HG03565 (cell line): ENCODE results near the gene ACSL1.

ENCODE experiments used
- ATAC-seq: cut with Tn5 transposase; IDR thresholded peaks from one replicate; pipeline ENCODE4 v1.9.1; 2021; ENCODE audit warnings: mild to moderate bottlenecking, moderate library complexity; ENCODE audit not compliant: unreplicated experiment

The ACSL1 gene

DNA sequence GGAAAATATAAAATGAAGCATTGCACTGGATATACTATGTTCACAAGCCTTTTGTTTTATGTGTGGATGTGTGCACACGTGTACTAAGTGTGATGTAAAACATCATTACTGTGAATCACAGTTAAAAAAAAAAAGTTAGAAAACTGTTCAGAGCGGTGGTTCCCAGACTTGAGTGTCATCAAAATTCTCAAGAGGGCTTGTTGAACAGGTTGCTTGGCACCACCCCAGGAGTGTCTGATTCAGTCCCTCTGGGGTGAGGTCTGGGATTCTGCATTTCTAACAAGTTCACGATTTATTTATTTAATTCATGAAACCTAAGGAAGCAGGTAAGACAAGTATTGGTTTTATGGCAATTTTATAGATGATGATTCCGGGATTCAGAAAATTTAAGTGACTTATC lies 93.6 kb downstream of the ACSL1 start:
- no peak for ATAC-seq

DNA sequence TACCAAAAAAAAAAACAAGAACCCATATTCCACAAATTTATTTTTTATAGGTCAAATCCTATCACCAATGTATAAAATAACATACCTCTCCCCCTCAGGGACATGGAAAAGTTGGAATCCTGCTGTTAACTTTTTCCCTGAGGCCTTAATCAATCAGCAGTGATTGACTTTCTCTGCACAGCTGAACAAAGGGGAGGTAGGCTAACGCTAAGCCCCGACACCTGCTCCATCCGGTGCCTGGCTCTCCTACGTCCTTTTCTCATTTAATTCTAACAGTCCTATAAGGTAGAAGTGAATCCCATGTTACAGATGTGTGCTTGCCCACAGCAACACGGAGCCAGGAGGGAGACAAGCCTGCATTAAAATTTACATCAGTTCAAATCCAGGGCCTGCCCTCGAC lies 94.7 kb downstream of the ACSL1 start:
- no peak for ATAC-seq

GRCh38 chr4:184729946-184730345 lies 95.8 kb downstream of the ACSL1 start:
- ATAC-seq: no peak

DNA sequence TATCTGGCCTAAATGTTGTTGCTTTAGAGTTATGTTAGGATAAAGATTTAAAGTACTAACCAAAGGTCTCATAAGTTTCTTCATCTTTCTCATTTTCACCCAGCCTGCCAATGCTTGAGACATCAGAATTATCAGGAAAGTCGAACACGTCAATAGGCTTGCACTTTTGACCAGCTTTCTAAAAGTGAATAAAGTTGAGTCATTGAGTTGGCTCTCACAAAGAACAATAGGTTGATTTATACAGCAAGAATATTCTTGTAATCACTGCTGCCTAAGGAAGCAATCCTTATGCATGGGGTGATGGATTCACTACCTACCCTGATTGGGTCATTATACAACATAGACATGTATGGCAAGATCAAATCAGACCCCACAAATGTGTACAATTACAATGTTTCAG lies 96.9 kb downstream of the ACSL1 start:
- ATAC-seq: no peak

DNA sequence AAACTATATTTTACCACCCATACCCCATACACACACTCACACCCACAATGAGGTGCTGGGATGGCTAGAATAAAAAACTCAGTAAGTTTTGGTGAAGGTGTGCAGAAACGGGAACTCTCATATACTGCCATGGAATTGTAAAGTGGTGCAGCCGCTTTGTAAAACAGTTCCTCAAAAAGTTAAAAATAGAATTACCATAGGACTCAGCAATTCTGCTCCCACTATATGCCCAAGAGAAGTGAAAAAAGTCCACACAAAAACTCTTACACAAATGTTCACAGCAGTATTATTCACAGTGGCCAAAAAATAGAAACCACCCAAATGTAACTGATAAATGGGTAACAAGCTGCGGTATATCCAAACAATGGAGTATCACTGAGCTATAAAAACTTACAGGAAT lies 98.3 kb downstream of the ACSL1 start:
- no peak for ATAC-seq

DNA sequence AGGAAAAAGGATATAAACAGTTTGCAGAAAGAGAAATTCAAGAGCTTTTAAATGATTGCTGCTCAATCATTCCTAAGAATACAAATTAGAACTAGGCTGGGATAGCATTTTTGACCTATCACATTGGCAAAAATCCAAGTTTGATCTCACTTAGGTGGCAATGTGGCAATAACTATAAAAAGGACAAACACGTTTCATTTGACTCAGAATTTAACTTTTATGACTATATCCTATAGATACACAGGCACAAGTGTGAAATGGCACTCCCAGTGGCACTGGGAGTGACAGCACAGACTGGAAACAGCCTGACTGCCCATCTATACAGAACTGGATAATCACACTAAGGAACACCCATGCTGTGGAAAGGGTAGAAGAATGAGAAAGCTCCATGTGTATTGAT lies 103.0 kb downstream of the ACSL1 start:
- ATAC-seq: no peak

DNA sequence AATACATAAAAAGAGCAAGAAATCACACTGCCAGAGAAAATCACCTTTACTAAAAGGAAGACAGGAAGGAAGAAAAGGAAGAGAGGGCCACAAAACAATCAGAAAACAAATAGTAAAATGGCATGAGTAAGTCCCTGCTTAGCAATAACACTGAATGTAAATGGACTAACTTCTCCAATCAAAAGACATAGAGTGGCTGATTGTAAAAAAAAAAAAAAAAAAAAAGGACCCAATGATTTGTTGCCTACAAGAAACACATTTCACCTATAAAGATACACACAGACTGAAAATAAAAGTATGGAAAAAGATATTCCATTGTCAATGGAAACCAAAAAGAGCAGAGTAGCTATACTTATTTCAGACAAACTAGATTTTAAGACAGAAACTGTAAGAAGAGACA lies 104.5 kb downstream of the ACSL1 start:
- no peak for ATAC-seq

DNA sequence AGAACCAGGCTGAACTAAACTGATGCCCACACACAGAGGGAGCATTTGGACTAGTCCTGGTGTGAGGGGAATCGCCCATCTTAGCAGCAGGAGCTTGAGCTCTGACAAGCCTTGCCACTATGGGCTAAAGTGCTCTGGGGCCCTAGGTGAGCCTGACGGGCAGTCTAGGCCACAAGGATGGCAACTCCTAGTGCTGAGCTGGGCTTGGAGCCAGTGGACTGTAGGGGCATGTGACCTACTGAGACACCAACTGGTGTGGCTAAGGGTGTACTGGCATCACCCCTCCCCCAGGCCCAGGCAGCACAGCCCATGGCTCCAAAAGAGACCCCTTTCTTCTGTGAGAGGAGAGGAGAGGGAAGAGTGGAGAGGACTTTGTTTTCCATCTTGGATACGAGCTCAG lies 106.4 kb downstream of the ACSL1 start:
- no peak for ATAC-seq

DNA sequence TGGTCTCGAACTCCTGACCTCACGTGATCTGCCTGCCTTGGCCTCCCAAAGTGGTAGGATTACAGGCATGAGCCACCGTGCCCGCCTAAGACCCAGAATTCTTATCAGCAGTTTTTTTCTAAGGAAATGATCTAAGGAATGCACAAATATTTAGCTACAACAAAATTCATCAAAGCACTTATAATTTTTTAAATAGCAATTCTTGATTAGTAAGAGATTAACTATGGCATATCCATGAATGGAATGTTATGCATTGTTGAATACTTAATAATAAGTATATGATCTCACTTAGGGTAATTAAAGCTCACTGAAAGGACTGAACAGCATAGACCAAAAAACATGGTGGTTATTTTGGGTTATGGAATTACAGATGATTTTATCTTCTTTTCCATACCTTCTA lies 110.2 kb downstream of the ACSL1 start:
- no peak for ATAC-seq

DNA sequence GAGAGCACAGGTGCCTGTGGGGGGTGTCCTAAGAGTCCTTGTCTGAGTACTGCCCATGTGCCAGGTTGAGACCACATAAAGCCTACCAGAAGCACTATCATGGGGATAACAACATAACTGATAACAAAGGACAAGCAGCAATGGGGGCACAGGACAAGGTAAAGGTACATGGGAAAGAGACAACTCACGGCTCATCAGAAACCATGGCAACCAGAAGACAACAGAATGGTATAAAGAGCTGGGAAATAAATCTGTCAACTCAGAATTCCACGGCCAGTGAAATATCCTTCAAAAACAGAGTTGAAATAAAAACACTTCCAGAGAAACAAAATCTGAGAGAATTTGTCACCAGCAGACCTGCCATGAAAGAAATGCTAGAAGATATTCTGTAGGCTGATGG lies 111.9 kb downstream of the ACSL1 start:
- no peak for ATAC-seq

DNA sequence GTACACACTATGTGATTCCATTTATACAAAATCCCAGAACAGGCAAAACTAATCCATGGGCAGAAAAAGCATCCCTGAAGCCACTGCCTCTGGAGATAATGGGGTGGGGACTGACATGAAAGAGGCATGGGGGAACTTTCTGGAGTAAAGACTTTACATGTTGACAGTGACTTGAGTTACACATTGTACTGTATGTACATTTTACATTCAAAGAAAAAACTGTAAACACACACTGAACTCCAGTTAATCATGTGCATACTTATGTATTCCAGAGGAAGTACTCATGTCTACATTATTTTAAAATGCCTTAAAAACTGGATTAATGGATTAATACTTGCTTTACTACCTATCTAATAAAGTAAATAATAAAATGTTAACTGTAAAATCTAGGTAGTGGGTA lies 113.4 kb downstream of the ACSL1 start:
- ATAC-seq: no peak

DNA sequence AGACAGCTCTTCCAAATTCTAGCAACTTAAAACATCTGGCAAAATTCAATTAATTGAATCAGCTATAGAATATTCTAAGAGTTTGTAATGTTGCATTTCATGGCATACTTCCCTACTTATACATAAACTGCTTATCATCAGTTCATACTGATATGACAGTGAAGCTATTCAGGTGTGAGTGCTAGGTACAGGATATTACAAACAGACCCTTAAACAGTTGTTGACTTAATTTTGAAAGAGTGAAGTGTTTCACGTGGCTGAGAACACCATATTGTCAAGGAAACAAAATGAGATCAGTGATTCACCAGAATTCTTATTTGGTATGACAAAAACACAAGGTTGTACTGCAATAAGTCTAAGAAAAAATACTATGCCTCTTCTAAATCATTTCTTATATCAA lies 119.3 kb downstream of the ACSL1 start:
- ATAC-seq: no peak

DNA sequence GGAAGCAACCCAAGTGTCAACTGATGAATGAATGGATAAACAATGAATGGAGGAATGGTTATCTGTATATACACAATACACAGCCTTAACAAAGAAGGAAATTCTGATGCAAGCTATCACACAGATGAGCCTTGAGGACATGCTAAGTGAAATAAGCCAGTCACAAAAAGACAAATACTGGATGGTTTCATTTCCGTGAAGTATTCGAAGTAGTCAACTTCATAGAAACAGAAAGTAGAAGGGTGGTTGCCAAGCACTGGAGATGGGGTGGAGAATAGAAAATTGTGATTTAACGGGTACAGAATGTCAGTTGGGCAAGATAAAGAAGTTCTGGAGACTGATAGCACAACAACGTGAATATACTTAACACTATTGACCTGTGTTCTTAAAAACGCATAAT lies 120.1 kb downstream of the ACSL1 start:
- ATAC-seq: no peak
